Fibroblast of skin of left biceps (primary cell): ENCODE results near the gene CHST1.

Source experiments
- DNase-seq, 2 experiments: peaks; one replicate each; pipeline ENCODE4 v3.0.0-alpha.2; 2013; ENCODE audit warnings: low read depth in 2 of 2

The CHST1 gene

GRCh38 chr11:45644981-45645889, 20.2 kb downstream of the CHST1 start:
- no peak for DNase-seq

GRCh38 chr11:45643598-45644260, 21.7 kb downstream of the CHST1 start:
- no peak for DNase-seq

- no peak for DNase-seq
Observed at GRCh38 chr11:45641961-45642360, 23.5 kb downstream of the CHST1 start.

- no peak for DNase-seq
Observed at GRCh38 chr11:45638051-45638450, 27.4 kb downstream of the CHST1 start.

- DNase-seq, result no peak
Observed at GRCh38 chr11:45635907-45636306, 29.5 kb downstream of the CHST1 start.

- DNase-seq, result no peak
Observed at GRCh38 chr11:45625611-45626010, 39.8 kb downstream of the CHST1 start.

GRCh38 chr11:45624095-45624494, 41.3 kb downstream of the CHST1 start:
- no peak for DNase-seq

- no peak for DNase-seq
Observed at GRCh38 chr11:45622861-45623260, 42.6 kb downstream of the CHST1 start.

- no peak for DNase-seq
Observed at GRCh38 chr11:45622283-45622682, 43.1 kb downstream of the CHST1 start.

GRCh38 chr11:45621588-45621987, 43.8 kb downstream of the CHST1 start:
- DNase-seq, result no peak

GRCh38 chr11:45620243-45620642, 45.2 kb downstream of the CHST1 start:
- no peak for DNase-seq

GRCh38 chr11:45618897-45619296, 46.5 kb downstream of the CHST1 start:
- DNase-seq, result no peak

GRCh38 chr11:45617871-45618601, 47.4 kb downstream of the CHST1 start:
- no peak for DNase-seq

GRCh38 chr11:45616802-45617549, 48.4 kb downstream of the CHST1 start:
- no peak for DNase-seq

GRCh38 chr11:45615182-45615792, 50.1 kb downstream of the CHST1 start:
- DNase-seq, result no peak

- DNase-seq, result no peak
Observed at GRCh38 chr11:45614196-45614828, 51.1 kb downstream of the CHST1 start.

- no peak for DNase-seq
Observed at GRCh38 chr11:45610627-45611026, 54.8 kb downstream of the CHST1 start.

GRCh38 chr11:45609902-45610301, 55.5 kb downstream of the CHST1 start:
- no peak for DNase-seq

GRCh38 chr11:45609337-45609736, 56.1 kb downstream of the CHST1 start:
- DNase-seq, result no peak

- DNase-seq, result no peak
Observed at GRCh38 chr11:45607995-45608394, 57.4 kb downstream of the CHST1 start.
